22Rv1 (cell line): Measurements from ENCODE around the gene WFIKKN1.

Source experiments
- H3K27ac ChIP-seq: fragments of 450-650 bp; 2 replicates; pipeline ENCODE4 v1.5.1; 2017
- ZFX ChIP-seq: fragments of 450-650 bp; IDR thresholded peaks from 2 replicates; pipeline ENCODE4 v1.6.1; 2017; ENCODE audit warnings: antibody characterized with exemption, borderline replicate concordance
- TF ChIP-seq, protein P1 (sequence below): fragments of 450-650 bp; IDR thresholded peaks from 2 replicates; pipeline ENCODE4 v1.5.1; 2017; ENCODE audit warnings: mild to moderate bottlenecking

Gene WFIKKN1

DNA sequence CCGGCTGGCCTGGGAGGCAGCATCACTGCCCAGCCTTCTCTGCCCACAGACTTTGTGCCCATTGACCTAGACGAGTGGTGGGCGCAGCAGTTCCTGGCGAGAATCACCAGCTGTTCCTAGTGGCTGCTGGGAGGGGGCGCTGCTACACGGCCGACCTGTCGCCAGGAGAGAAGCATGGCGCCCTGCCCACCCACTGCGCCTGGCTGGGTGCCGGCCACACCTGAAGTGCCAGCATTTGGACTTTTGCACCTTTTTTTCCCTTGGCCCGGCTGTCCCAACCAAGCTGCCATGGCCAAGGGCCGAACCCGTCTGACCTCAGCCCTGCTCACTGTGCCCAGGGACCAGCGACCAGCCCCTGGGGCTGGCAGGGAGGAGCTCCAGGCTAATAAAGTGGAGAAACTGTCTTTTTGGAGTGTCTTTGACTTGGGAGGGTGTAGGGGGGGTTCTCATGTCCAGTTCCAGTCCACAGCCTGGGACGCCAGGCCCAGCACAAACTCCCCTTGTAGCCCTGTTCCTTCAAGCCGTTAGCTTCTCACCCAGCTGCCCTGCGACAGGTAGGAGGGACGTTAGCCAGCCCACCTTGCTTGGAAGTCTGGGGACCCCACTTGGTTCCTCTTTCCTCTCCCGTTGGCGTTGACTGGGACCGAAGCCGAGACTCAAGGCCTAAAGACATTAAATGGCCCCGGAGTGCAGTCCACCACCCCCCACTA is 17.4 kb downstream of the WFIKKN1 start:
- TF ChIP-seq, protein P1, sequence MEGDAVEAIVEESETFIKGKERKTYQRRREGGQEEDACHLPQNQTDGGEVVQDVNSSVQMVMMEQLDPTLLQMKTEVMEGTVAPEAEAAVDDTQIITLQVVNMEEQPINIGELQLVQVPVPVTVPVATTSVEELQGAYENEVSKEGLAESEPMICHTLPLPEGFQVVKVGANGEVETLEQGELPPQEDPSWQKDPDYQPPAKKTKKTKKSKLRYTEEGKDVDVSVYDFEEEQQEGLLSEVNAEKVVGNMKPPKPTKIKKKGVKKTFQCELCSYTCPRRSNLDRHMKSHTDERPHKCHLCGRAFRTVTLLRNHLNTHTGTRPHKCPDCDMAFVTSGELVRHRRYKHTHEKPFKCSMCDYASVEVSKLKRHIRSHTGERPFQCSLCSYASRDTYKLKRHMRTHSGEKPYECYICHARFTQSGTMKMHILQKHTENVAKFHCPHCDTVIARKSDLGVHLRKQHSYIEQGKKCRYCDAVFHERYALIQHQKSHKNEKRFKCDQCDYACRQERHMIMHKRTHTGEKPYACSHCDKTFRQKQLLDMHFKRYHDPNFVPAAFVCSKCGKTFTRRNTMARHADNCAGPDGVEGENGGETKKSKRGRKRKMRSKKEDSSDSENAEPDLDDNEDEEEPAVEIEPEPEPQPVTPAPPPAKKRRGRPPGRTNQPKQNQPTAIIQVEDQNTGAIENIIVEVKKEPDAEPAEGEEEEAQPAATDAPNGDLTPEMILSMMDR, result peak; percentile 90
- TF ChIP-seq ZFX, result no peak
- peak overlapping the region; percentile 96 for H3K27ac ChIP-seq

DNA sequence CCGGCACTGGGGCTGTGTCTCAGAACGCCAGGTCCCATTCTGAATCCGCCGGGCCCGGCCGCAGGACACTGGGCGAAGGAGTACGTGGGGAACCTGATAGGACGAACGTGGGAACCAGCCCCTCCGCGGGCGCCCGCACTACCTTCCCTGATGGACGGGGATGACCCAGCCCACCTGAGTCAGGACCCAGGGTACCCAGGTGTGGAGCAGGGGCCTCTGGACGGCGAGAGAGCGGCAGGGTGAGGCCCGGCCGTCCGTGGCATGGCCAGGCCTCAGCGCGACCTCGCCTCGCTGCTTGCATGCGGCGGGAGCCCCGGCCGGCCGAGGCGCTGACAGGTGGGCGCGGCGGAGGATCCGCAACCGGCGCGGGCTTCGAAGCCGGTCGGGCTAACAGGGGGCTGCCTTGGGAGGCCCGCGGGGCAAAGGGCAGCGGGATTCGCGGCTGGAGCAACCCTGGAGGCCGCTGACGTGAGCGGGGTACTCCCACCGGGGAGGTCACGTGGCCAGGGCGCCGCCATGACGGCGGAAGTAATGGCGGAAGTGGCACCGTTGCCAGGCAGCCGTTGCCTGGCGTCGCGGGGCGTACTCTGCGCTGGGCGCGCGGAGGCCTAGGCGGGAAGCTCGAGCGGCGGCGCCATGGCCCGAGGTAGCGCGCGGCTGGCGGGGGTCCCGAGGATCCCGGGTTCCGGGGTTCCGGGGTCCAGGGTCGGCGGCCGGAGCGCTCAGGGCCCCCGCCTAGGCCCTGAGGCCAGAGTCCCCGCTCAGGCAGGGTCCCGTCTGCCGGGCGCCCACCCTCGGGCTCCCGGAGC is 18.2 kb downstream of the WFIKKN1 start, which contains the start of gene WDR90:
Gene WDR90 (plus strand): TSS at position 585 of the 809 bp plus-strand sequence. CDS start 52 bp downstream, at position 637.
- peak within 1 kb of the TSS; percentile 96 for H3K27ac ChIP-seq
- TF ChIP-seq, protein P1, result no peak
- TF ChIP-seq ZFX, result no peak

DNA sequence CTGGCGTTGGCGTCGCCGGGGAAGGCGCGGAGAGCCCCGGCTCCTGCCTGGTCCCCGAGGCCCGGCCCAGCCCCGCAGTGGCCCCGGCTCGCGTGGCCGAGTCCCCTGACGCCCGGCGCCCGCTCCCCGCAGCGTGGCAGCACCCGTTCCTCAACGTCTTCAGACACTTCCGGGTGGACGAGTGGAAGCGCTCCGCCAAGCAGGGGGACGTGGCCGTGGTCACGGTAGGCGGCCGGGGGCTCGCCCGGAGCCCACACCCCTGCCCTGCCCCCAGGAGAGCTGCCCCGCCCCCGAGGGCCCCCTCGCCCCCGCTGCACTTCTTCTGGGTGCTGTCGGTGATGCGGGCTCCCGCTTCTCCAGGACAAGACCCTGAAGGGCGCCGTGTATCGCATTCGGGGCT is 18.8 kb downstream of the WFIKKN1 start:
- peak overlapping the region; percentile 96 for H3K27ac ChIP-seq
- no peak for TF ChIP-seq ZFX
- TF ChIP-seq, protein P1, result no peak

DNA sequence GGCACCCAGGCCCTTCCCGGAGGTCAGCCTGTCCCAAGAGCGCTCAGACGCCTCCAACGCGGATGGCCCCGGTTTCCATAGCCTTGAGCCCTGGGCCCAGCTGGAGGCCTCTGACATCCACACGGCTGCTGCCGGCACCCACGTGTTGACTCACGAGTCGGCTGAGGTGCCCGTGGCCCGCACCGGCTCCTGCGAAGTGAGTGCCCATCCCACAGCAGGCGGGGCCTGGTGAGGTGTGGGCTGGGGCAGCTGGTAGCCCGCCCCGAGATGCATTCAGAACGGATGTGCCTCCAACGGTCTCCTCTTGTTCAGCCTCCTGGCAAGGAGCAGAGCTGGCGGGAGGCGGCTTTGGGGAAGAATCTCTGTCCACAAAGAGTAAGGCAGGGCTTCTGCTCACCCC is 21.1 kb downstream of the WFIKKN1 start:
- no peak for TF ChIP-seq ZFX
- TF ChIP-seq, protein P1, result no peak
- H3K27ac ChIP-seq, result no peak overlapping the region

DNA sequence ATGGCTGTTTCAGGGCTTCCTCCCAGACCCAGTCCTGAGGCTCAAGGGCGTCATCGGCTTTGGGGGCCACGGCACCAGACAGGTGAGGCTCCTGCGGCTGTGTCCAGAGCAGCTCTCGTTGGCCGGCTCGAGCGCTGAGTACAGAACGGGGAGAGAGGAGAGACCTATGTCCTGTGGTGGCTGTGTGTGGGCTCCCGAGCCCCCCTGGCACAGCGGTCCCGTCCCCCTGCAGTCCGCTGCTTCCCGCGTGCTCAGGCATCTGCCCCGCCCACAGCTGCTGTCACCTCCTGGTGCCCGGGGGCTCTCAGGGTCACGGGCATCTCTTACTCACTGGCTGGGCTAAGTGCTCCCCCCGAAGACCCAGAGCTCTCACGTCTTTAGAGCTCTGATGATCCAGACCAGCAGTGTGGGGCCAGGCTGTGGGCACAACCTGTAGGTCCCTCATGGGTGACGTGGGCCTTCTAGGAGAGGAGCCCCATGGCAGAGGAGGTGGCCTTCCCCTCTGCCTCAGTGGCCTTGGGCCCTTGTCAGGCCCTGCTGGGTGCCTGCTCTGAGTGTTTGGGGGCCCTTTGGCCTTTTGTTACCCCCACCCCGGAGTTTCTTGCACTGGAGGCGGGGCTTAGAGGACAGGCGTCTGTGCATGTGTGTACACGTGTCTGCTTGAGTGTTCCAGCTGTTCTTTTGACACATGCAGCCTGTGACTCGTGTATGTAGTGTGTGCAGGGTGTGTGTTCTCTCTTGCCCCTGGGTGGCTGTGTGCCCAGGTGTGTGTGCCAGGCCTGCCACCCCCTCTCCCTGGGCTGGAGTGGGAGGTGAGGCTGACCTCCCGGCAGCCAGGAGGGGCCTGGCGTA is 21.9 kb downstream of the WFIKKN1 start:
- TF ChIP-seq ZFX, result no peak
- TF ChIP-seq, protein P1, result no peak
- no peak overlapping the region for H3K27ac ChIP-seq

DNA sequence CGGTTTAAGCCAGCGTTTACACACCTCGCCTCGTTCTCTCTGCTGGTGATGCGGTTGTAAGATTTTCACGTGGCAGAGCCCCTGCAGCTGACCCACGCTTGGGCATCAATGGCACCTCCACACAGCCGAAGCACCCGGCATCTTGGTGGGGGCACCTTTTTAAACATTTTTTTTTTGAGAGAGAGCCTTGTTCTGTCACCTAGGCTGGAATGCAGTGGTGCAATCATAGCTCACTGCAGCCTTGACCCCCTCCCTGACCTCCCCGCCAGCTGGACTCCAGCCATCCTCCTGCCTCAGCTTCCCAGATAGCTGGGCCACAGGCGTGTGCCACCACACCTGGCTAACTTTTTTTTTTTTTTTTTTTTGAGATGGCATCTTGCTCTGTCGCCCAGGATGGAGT is 23.2 kb downstream of the WFIKKN1 start:
- no peak overlapping the region for H3K27ac ChIP-seq
- TF ChIP-seq, protein P1, result no peak
- TF ChIP-seq ZFX, result no peak
